Glomerular endothelial cell (primary cell): Measurements from ENCODE around the gene BACE1. TPM values are rescaled to one million over a fixed set of nuclear protein-coding genes. Genes with fewer than 3 reads are reported as not detected.
"Not testable (repeated sequence)": the region's sequence is repeated elsewhere in the genome, so short reads cannot be mapped to it uniquely, and the experiment has no call there.

ENCODE experiments used
- DNase-seq: peaks from one replicate; pipeline ENCODE4 v3.0.0-alpha.2; 2011; ENCODE audit warnings: low read depth, low spot score; ENCODE audit errors: extremely low read depth
- total RNA-seq: library from RNA; depleted of rRNA; stranded (reverse); fragments of >200 nt; gene quantifications from 2 replicates; pipeline ENCODE4 v1.2.3, GENCODE V29; 2015

BACE1 gene
- 24.2 and 27.8 TPM in 2 replicates for total RNA-seq

GRCh38 chr11:117316197-117316961, at the start of gene BACE1:
TSS of gene BACE1 (minus strand) at chr11:117316256. CDS start at chr11:117315795, 461 bp downstream.
- DNase-seq: no peak

- no peak for DNase-seq
These were observed 45.4 kb upstream of the BACE1 start for GRCh38 chr11:117361432-117361831.

GRCh38 chr11:117356126-117356890, 40.3 kb upstream of the BACE1 start:
- DNase-seq: no peak

GRCh38 chr11:117354550-117354949, 38.5 kb upstream of the BACE1 start:
- DNase-seq: no peak

- no peak for DNase-seq
These were observed 29.0 kb upstream of the BACE1 start for GRCh38 chr11:117345039-117345438.

- DNase-seq: no peak
These were observed 21.0 kb upstream of the BACE1 start for GRCh38 chr11:117337076-117337475.

GRCh38 chr11:117335399-117335798, 19.3 kb upstream of the BACE1 start:
- DNase-seq: no peak

- no peak for DNase-seq
These were observed 18.8 kb upstream of the BACE1 start for GRCh38 chr11:117334896-117335295.

- no peak for DNase-seq
These were observed 17.9 kb upstream of the BACE1 start for GRCh38 chr11:117333917-117334316.

- no peak for DNase-seq
These were observed 16.8 kb upstream of the BACE1 start for GRCh38 chr11:117332843-117333242.

GRCh38 chr11:117328375-117329010, 12.4 kb upstream of the BACE1 start:
- no peak for DNase-seq

GRCh38 chr11:117327567-117328374, 11.7 kb upstream of the BACE1 start, which contains the start of gene CEP164:
TSS of gene CEP164 (plus strand) at chr11:117327854. CDS start at chr11:117338587, 10,733 bp downstream.
- DNase-seq: peak; percentile 75

GRCh38 chr11:117327255-117327566, 11.2 kb upstream of the BACE1 start:
- DNase-seq: not testable (repeated sequence)

GRCh38 chr11:117319214-117319840, 3.3 kb upstream of the BACE1 start:
- DNase-seq: no peak

GRCh38 chr11:117318738-117319137, 2.7 kb upstream of the BACE1 start:
- no peak for DNase-seq

- DNase-seq: no peak
These were observed 515 bp downstream of the BACE1 start for GRCh38 chr11:117315285-117316196.

- no peak for DNase-seq
These were observed 1.2 kb downstream of the BACE1 start for GRCh38 chr11:117314840-117315239.

- no peak for DNase-seq
These were observed 2.0 kb downstream of the BACE1 start for GRCh38 chr11:117313828-117314768.
